GM23338 (cell line): Measurements from ENCODE around the gene RASL10B. TPM values are rescaled to one million over a fixed set of nuclear protein-coding genes. Genes with fewer than 3 reads are reported as not detected.
"Not testable (repeated sequence)": the region's sequence is repeated elsewhere in the genome, so short reads cannot be mapped to it uniquely, and the experiment has no call there.

Experiments
- ATAC-seq: fragments of 200-7000 bp; cut with Tn5 transposase; 3 replicates; pipeline ENCODE4 v1.9.1; 2020
- DNase-seq: peaks from one replicate; pipeline ENCODE4 v3.0.0-alpha.2; 2015; ENCODE audit warnings: low spot score
- H2AFZ ChIP-seq: fragments of 200-600 bp; sonication (generic); 2 replicates; pipeline ENCODE4 v1.8.0; 2016; ENCODE audit warnings: antibody characterized with exemption, mild to moderate bottlenecking, moderate library complexity
- H3F3A ChIP-seq: fragments of 200-600 bp; sonication (generic); replicated peaks from 2 replicates; pipeline ENCODE4 v1.8.0; 2017; ENCODE audit warnings: antibody characterized with exemption, mixed run types, low read depth
- H3K27ac ChIP-seq: fragments of 200-600 bp; sonication (generic); 2 replicates; pipeline ENCODE4 v1.6.1; 2016; ENCODE audit warnings: low read depth
- H3K27me3 ChIP-seq: fragments of 200-600 bp; sonication (generic); 2 replicates; pipeline ENCODE4 v1.8.0; 2016; ENCODE audit warnings: mild to moderate bottlenecking, mixed run types, moderate library complexity; ENCODE audit not compliant: insufficient read depth
- H3K36me3 ChIP-seq: fragments of 200-600 bp; sonication (generic); 2 replicates; pipeline ENCODE4 v1.8.0; 2016; ENCODE audit warnings: mild to moderate bottlenecking; ENCODE audit not compliant: insufficient read depth
- H3K4me1 ChIP-seq: fragments of 200-600 bp; sonication (generic); 2 replicates; pipeline ENCODE4 v1.8.0; 2016; ENCODE audit warnings: mild to moderate bottlenecking, moderate library complexity; ENCODE audit not compliant: insufficient read depth
- H3K4me2 ChIP-seq: fragments of 200-600 bp; sonication (generic); 2 replicates; pipeline ENCODE4 v1.7.1; 2017; ENCODE audit warnings: mixed run types
- H3K4me3 ChIP-seq: fragments of 200-600 bp; sonication (generic); 2 replicates; pipeline ENCODE4 v1.6.1; 2016; ENCODE audit warnings: mixed run types
- H3K79me2 ChIP-seq: fragments of 200-600 bp; sonication (generic); replicated peaks from 2 replicates; pipeline ENCODE4 v1.8.0; 2017; ENCODE audit warnings: mild to moderate bottlenecking; ENCODE audit not compliant: insufficient read depth
- H3K9me2 ChIP-seq: fragments of 200-600 bp; sonication (generic); 2 replicates; pipeline ENCODE4 v1.8.0; 2017; ENCODE audit not compliant: insufficient read depth
- H4K20me1 ChIP-seq: fragments of 200-600 bp; sonication (generic); replicated peaks from 2 replicates; pipeline ENCODE4 v1.8.0; 2017; ENCODE audit warnings: mild to moderate bottlenecking; ENCODE audit not compliant: insufficient read depth
- H3K27ac Mint-ChIP-seq: 2 replicates; pipeline ENCODE4 v1.8.0; 2020; ENCODE audit warnings: inconsistent platforms, mild to moderate bottlenecking, moderate library complexity, mixed read lengths
- H3K27me3 Mint-ChIP-seq: 3 replicates; pipeline ENCODE4 v1.8.0; 2022; ENCODE audit warnings: low read depth, mild to moderate bottlenecking, moderate library complexity, mixed read lengths, inconsistent platforms; ENCODE audit not compliant: insufficient read depth, poor library complexity
- H3K36me3 Mint-ChIP-seq: 3 replicates; pipeline ENCODE4 v1.8.0; 2021; ENCODE audit warnings: low read depth, mild to moderate bottlenecking, inconsistent platforms, moderate library complexity, mixed read lengths
- H3K4me1 Mint-ChIP-seq: 3 replicates; pipeline ENCODE4 v1.8.0; 2020; ENCODE audit warnings: mild to moderate bottlenecking, inconsistent platforms, mixed read lengths
- H3K4me3 Mint-ChIP-seq: 3 replicates; pipeline ENCODE4 v1.8.0; 2021; ENCODE audit warnings: moderate library complexity, mild to moderate bottlenecking, inconsistent platforms, mixed read lengths
- H3K9me3 Mint-ChIP-seq: 3 replicates; pipeline ENCODE4 v1.8.0; 2020; ENCODE audit warnings: moderate library complexity, mild to moderate bottlenecking, inconsistent platforms, mixed read lengths
- EZH2phosphoT487 ChIP-seq: fragments of 200-600 bp; sonication (generic); IDR thresholded peaks from one replicate; pipeline ENCODE4 v1.8.1; 2018; ENCODE audit warnings: antibody characterized with exemption; ENCODE audit not compliant: unreplicated experiment
- NANOG ChIP-seq: IDR thresholded peaks from 2 replicates; pipeline ENCODE4 v1.6.1; 2016; ENCODE audit warnings: antibody characterized with exemption, borderline replicate concordance
- STAT1 ChIP-seq: IDR thresholded peaks from one replicate; pipeline ENCODE4 v1.6.1; 2016; ENCODE audit warnings: antibody characterized with exemption; ENCODE audit not compliant: unreplicated experiment
- ZNF114 ChIP-seq: fragments of 250-450 bp; sonication (Bioruptor Pico); IDR thresholded peaks from 2 replicates; pipeline ENCODE4 v1.5.0; 2020; ENCODE audit warnings: mild to moderate bottlenecking, moderate library complexity
- ZNF331 ChIP-seq: fragments of 250-450 bp; sonication (Bioruptor Pico); IDR thresholded peaks from 2 replicates; pipeline ENCODE4 v1.5.0; 2020; ENCODE audit warnings: low read depth, mild to moderate bottlenecking, moderate library complexity
- polyA plus RNA-seq: library from polyadenylated mRNA; unstranded; fragments of >200 nt; fragmentation: Nextera tagmentation; extraction: Ambion mirVana; gene quantifications from 2 replicates; pipeline ENCODE4 v1.2.1, GENCODE V29; 2016
- total RNA-seq: library from RNA; depleted of rRNA; stranded (reverse); fragments of >200 nt; shearing (Covaris generic); gene quantifications from 2 replicates; pipeline ENCODE4 v1.2.3, GENCODE V29; 2014
- TF ChIP-seq, protein P1 (sequence below): fragments of 250-450 bp; sonication (Bioruptor Pico); IDR thresholded peaks from 2 replicates; pipeline ENCODE4 v1.5.0; 2020; ENCODE audit warnings: mild to moderate bottlenecking, moderate library complexity
- TF ChIP-seq, protein P2 (sequence below): IDR thresholded peaks from one replicate; pipeline ENCODE4 v1.6.1; 2018; ENCODE audit warnings: antibody characterized with exemption; ENCODE audit not compliant: unreplicated experiment
- TF ChIP-seq, protein P3 (sequence below), 2 experiments: fragments of 200-600 bp in 1 of 2; sonication (generic) in 1 of 2; conservative IDR thresholded peaks; 2 replicates each; pipeline versions ENCODE4 v1.5.1 to v1.6.1; 2016 to 2017; ENCODE audit warnings: antibody characterized with exemption in 2 of 2, low read depth in 2 of 2, mild to moderate bottlenecking in 2 of 2, moderate library complexity in 1 of 2

Gene RASL10B
- total and polyA plus RNA-seq, 2 experiments from 2014 or later = 7.1 to 26.2 TPM

DNA sequence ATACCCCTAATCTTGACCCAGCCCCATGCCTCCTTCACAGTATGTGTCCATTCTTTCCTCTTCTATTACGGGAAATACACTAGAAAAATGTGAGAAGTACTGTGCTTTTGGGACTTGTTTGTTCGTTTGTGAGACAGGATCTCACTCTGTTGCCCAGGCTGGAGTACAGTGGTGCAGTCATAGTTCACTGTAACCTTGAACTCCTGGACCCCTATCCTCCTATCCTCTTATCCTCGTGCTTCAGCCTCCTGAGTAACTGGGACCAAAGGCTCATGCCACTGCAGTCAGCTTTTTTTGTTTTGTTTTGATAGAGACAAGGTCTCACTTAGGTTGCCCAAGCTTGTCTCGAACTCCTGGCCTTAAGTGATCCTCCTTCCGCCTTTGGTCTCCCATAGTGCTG, 29.9 kb upstream of the RASL10B start (continued):
- TF ChIP-seq, protein P1, sequence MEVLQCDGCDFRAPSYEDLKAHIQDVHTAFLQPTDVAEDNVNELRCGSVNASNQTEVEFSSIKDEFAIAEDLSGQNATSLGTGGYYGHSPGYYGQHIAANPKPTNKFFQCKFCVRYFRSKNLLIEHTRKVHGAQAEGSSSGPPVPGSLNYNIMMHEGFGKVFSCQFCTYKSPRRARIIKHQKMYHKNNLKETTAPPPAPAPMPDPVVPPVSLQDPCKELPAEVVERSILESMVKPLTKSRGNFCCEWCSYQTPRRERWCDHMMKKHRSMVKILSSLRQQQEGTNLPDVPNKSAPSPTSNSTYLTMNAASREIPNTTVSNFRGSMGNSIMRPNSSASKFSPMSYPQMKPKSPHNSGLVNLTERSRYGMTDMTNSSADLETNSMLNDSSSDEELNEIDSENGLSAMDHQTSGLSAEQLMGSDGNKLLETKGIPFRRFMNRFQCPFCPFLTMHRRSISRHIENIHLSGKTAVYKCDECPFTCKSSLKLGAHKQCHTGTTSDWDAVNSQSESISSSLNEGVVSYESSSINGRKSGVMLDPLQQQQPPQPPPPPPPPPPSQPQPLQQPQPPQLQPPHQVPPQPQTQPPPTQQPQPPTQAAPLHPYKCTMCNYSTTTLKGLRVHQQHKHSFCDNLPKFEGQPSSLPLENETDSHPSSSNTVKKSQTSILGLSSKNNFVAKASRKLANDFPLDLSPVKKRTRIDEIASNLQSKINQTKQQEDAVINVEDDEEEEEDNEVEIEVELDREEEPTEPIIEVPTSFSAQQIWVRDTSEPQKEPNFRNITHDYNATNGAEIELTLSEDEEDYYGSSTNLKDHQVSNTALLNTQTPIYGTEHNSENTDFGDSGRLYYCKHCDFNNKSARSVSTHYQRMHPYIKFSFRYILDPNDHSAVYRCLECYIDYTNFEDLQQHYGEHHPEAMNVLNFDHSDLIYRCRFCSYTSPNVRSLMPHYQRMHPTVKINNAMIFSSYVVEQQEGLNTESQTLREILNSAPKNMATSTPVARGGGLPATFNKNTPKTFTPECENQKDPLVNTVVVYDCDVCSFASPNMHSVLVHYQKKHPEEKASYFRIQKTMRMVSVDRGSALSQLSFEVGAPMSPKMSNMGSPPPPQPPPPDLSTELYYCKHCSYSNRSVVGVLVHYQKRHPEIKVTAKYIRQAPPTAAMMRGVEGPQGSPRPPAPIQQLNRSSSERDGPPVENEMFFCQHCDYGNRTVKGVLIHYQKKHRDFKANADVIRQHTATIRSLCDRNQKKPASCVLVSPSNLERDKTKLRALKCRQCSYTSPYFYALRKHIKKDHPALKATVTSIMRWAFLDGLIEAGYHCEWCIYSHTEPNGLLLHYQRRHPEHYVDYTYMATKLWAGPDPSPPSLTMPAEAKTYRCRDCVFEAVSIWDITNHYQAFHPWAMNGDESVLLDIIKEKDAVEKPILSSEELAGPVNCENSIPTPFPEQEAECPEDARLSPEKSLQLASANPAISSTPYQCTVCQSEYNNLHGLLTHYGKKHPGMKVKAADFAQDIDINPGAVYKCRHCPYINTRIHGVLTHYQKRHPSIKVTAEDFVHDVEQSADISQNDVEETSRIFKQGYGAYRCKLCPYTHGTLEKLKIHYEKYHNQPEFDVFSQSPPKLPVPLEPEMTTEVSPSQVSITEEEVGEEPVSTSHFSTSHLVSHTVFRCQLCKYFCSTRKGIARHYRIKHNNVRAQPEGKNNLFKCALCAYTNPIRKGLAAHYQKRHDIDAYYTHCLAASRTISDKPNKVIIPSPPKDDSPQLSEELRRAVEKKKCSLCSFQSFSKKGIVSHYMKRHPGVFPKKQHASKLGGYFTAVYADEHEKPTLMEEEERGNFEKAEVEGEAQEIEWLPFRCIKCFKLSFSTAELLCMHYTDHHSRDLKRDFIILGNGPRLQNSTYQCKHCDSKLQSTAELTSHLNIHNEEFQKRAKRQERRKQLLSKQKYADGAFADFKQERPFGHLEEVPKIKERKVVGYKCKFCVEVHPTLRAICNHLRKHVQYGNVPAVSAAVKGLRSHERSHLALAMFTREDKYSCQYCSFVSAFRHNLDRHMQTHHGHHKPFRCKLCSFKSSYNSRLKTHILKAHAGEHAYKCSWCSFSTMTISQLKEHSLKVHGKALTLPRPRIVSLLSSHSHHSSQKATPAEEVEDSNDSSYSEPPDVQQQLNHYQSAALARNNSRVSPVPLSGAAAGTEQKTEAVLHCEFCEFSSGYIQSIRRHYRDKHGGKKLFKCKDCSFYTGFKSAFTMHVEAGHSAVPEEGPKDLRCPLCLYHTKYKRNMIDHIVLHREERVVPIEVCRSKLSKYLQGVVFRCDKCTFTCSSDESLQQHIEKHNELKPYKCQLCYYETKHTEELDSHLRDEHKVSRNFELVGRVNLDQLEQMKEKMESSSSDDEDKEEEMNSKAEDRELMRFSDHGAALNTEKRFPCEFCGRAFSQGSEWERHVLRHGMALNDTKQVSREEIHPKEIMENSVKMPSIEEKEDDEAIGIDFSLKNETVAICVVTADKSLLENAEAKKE (CRISPR knock-in tag) = no peak
- TF ChIP-seq ZNF114 (no peak), ZNF331 (no peak)

DNA sequence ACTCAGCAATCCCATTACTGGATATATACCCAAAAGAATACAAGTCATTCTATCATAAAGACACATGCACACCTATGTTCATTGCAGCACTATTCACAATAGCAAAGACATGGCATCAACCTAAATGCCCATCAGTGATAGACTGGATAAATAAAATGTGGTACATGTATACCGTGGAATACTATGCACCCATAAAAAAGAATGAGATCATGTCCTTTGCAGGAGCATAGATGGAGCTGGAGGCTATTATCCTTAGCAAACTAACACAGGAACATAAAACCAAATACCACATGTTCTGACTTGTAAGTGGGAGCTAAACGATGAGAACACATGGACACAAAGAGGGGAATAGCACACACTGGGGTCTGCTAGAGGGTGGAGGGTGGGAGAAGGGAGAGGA, 28.1 kb upstream of the RASL10B start:
- not testable (repeated sequence) for H3K4me1 ChIP-seq, H3K9me3 Mint-ChIP-seq, H2AFZ ChIP-seq, H3K9me2 ChIP-seq, H3K27me3 ChIP-seq, H3K27me3 Mint-ChIP-seq, H3K4me3 ChIP-seq, H3F3A ChIP-seq, DNase-seq, ATAC-seq, H3K4me2 ChIP-seq, H3K79me2 ChIP-seq, H3K36me3 ChIP-seq, H3K36me3 Mint-ChIP-seq, H3K27ac ChIP-seq, H3K27ac Mint-ChIP-seq, H3K4me3 Mint-ChIP-seq, H3K4me1 Mint-ChIP-seq
- H4K20me1 ChIP-seq = peaks cover 12% of the 10 kb centered on the region

DNA sequence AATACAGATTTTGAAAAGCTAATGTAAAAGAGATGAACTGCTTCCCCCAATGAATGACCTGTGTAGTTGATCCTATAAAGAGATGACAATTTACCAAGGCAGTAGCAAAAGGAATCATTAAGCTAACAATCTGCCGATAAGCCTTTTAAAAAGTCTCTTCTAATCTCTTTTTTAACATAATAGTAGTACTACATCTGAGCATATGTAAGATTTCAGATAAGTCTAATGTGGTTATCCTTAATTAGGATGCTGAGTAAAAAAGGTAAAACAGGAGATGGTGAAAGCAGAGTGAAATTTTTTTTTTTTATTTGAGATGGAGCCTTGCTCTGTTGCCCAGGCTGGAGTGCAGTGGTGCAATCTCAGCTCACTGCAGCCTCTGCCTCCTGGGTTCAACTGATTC, 26.2 kb upstream of the RASL10B start:
- no peak overlapping the region for H2AFZ ChIP-seq
- H4K20me1 ChIP-seq = peaks cover 16% of the 10 kb centered on the region
- H3K4me1 ChIP-seq = no peaks in the 10 kb centered on the region
- Mint-ChIP-seq H3K4me1 (no peaks in the 10 kb centered on the region), H3K4me3 (no peak overlapping the region), H3K9me3 (no peaks in the 10 kb centered on the region), H3K36me3 (peaks cover 13% of the 10 kb centered on the region), H3K27ac (no peak overlapping the region), H3K27me3 (no peaks in the 10 kb centered on the region)
- no peaks in the 10 kb centered on the region for H3K9me2 ChIP-seq
- H3K79me2 ChIP-seq = no peaks in the 10 kb centered on the region
- H3K27me3 ChIP-seq = no peaks in the 10 kb centered on the region
- no peak overlapping the region for H3K4me2 ChIP-seq
- H3K4me3 ChIP-seq = no peak overlapping the region
- TF ChIP-seq EZH2phosphoT487 (no peak), ZNF331 (no peak), STAT1 (no peak), NANOG (no peak)
- TF ChIP-seq, protein P2, sequence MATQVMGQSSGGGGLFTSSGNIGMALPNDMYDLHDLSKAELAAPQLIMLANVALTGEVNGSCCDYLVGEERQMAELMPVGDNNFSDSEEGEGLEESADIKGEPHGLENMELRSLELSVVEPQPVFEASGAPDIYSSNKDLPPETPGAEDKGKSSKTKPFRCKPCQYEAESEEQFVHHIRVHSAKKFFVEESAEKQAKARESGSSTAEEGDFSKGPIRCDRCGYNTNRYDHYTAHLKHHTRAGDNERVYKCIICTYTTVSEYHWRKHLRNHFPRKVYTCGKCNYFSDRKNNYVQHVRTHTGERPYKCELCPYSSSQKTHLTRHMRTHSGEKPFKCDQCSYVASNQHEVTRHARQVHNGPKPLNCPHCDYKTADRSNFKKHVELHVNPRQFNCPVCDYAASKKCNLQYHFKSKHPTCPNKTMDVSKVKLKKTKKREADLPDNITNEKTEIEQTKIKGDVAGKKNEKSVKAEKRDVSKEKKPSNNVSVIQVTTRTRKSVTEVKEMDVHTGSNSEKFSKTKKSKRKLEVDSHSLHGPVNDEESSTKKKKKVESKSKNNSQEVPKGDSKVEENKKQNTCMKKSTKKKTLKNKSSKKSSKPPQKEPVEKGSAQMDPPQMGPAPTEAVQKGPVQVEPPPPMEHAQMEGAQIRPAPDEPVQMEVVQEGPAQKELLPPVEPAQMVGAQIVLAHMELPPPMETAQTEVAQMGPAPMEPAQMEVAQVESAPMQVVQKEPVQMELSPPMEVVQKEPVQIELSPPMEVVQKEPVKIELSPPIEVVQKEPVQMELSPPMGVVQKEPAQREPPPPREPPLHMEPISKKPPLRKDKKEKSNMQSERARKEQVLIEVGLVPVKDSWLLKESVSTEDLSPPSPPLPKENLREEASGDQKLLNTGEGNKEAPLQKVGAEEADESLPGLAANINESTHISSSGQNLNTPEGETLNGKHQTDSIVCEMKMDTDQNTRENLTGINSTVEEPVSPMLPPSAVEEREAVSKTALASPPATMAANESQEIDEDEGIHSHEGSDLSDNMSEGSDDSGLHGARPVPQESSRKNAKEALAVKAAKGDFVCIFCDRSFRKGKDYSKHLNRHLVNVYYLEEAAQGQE = no peak
- TF ChIP-seq, protein P3, sequence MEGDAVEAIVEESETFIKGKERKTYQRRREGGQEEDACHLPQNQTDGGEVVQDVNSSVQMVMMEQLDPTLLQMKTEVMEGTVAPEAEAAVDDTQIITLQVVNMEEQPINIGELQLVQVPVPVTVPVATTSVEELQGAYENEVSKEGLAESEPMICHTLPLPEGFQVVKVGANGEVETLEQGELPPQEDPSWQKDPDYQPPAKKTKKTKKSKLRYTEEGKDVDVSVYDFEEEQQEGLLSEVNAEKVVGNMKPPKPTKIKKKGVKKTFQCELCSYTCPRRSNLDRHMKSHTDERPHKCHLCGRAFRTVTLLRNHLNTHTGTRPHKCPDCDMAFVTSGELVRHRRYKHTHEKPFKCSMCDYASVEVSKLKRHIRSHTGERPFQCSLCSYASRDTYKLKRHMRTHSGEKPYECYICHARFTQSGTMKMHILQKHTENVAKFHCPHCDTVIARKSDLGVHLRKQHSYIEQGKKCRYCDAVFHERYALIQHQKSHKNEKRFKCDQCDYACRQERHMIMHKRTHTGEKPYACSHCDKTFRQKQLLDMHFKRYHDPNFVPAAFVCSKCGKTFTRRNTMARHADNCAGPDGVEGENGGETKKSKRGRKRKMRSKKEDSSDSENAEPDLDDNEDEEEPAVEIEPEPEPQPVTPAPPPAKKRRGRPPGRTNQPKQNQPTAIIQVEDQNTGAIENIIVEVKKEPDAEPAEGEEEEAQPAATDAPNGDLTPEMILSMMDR (conservative IDR thresholded peaks at IDR 0.05; ENCODE audit: low read depth in 2 of 2) = no peak
- H3K36me3 ChIP-seq = peaks cover 6% of the 10 kb centered on the region; the same call in 1 of the 2 replicates
- ATAC-seq = no peak
- no peaks in the 10 kb centered on the region for H3F3A ChIP-seq
- no peak for DNase-seq
- H3K27ac ChIP-seq = no peak overlapping the region
